ENCODE measurements around the gene OR4D1. TPM values are rescaled to one million over a fixed set of nuclear protein-coding genes. Genes with fewer than 3 reads are reported as not detected.
A peak's percentile ranks its signal among the peaks of the same experiment; 100 is the strongest.

Gene OR4D1
- total and polyA plus RNA-seq, 9 of the 15 experiments (the other 6 are each of a cell fraction or from before 2014, with no cell fraction given), result not detected

GRCh38 chr17:58121925-58122324 lies 26.3 kb upstream of the OR4D1 start (continued):
- TF ChIP-seq RAD21 (CRISPR knock-in tag; conservative IDR thresholded peaks at IDR 0.05 in 1 of 2, IDR thresholded peaks at IDR 0.05 in 1 of 2) (peak; percentile 75 to 83), FOXK2 (conservative IDR thresholded peaks at IDR 0.05 in 1 of 2, IDR thresholded peaks at IDR 0.05 in 1 of 2; ENCODE audit: low read depth in 2 of 2) (peak in 1 of 2 experiments; percentile 54; a peak in 1 of 4 replicates), CTCF (IDR thresholded peaks at IDR 0.05 in 2 of 3, conservative IDR thresholded peaks at IDR 0.05 in 1 of 3; ENCODE audit: insufficient read depth in 2 of 3, low read depth in 1 of 3, low read length in 3 of 3) (peak; percentile 63 to 94 (median 87)), YY1 (IDR thresholded peaks at IDR 0.05; ENCODE audit: borderline replicate concordance in 1 of 3, control insufficient read depth in 1 of 3, extremely low read depth in 1 of 3, insufficient read depth in 3 of 3, insufficient read length in 1 of 3, insufficient replicate concordance in 2 of 3, low read depth in 1 of 3, low read length in 2 of 3) (peak; percentile 17 to 74 (median 30)), IRF2 (CRISPR knock-in tag; IDR thresholded peaks at IDR 0.05) (no peak), NFIX (CRISPR knock-in tag; IDR thresholded peaks at IDR 0.05; ENCODE audit: low read depth) (no peak), SMC3 (conservative IDR thresholded peaks at IDR 0.05; ENCODE audit: insufficient read depth, low read depth, low read length) (0 out of 2 replicates have a peak, but pooled peaks have one; percentile 22), E2F5 (CRISPR knock-in tag; IDR thresholded peaks at IDR 0.05) (no peak), ZNF512 (tag; IDR thresholded peaks at IDR 0.05) (no peak), POLR3G (IDR thresholded peaks at IDR 0.05; ENCODE audit: extremely low read depth, insufficient read length, insufficient replicate concordance) (no peak), SNAPC5 (CRISPR knock-in tag; IDR thresholded peaks at IDR 0.05) (no peak), SIN3A (IDR thresholded peaks at IDR 0.05; ENCODE audit: borderline replicate concordance in 2 of 2, control insufficient read depth in 1 of 2, low read depth in 2 of 2, low read length in 2 of 2) (no peak), MEIS2 (IDR thresholded peaks at IDR 0.05; ENCODE audit: partially characterized antibody) (no peak), NR2C2 (CRISPR knock-in tag; IDR thresholded peaks at IDR 0.05) (no peak), NR2C2 (tag; IDR thresholded peaks at IDR 0.05) (no peak)
